ENCODE data around the gene INTS7.

GRCh38 chr1:212009561-212009960 lies 25.8 kb downstream of the INTS7 start:
- TF ChIP-seq, protein P1, sequence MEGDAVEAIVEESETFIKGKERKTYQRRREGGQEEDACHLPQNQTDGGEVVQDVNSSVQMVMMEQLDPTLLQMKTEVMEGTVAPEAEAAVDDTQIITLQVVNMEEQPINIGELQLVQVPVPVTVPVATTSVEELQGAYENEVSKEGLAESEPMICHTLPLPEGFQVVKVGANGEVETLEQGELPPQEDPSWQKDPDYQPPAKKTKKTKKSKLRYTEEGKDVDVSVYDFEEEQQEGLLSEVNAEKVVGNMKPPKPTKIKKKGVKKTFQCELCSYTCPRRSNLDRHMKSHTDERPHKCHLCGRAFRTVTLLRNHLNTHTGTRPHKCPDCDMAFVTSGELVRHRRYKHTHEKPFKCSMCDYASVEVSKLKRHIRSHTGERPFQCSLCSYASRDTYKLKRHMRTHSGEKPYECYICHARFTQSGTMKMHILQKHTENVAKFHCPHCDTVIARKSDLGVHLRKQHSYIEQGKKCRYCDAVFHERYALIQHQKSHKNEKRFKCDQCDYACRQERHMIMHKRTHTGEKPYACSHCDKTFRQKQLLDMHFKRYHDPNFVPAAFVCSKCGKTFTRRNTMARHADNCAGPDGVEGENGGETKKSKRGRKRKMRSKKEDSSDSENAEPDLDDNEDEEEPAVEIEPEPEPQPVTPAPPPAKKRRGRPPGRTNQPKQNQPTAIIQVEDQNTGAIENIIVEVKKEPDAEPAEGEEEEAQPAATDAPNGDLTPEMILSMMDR (IDR thresholded peaks at IDR 0.05) = no peak
- no peak for TF ChIP-seq POLR2A (IDR thresholded peaks at IDR 0.05)
